Neural cell (in vitro differentiated cells): Measurements from ENCODE around the gene TTC21A. TPM values are rescaled to one million over a fixed set of nuclear protein-coding genes. Genes with fewer than 3 reads are reported as not detected.

Experiments used
- H2AFZ ChIP-seq: fragments of 200-600, 300-800 bp; sonication (generic), shearing (Covaris generic); 2 replicates; pipeline ENCODE4 v1.6.0; 2014; ENCODE audit warnings: low read depth, mild to moderate bottlenecking, antibody characterized with exemption, low read length, moderate library complexity
- H3F3A ChIP-seq: fragments of 200-600 bp; shearing (Covaris generic); 2 replicates; pipeline ENCODE4 v1.6.1; 2016; ENCODE audit warnings: mild to moderate bottlenecking, moderate library complexity, mixed read lengths, antibody characterized with exemption, low read length; ENCODE audit not compliant: insufficient read depth, poor library complexity, severe bottlenecking
- H3K27ac ChIP-seq: fragments of 200-600, 300-800 bp; sonication (generic), shearing (Covaris generic); 2 replicates; pipeline ENCODE4 v1.5.1; 2014; ENCODE audit warnings: mild to moderate bottlenecking, low read length, moderate library complexity
- H3K27me3 ChIP-seq: fragments of 300-800, 200-600 bp; sonication (generic), shearing (Covaris generic); 2 replicates; pipeline ENCODE4 v1.6.0; 2014; ENCODE audit warnings: mild to moderate bottlenecking, low read depth, low read length, moderate library complexity; ENCODE audit not compliant: insufficient read depth
- H3K36me3 ChIP-seq: fragments of 300-800, 200-600 bp; sonication (generic), shearing (Covaris generic); 2 replicates; pipeline ENCODE4 v1.5.1; 2014; ENCODE audit warnings: mild to moderate bottlenecking, antibody characterized with exemption, low read length, moderate library complexity; ENCODE audit not compliant: insufficient read depth
- H3K4me2 ChIP-seq: fragments of 300-800, 200-600 bp; sonication (generic), shearing (Covaris generic); 2 replicates; pipeline ENCODE4 v1.6.0; 2014; ENCODE audit warnings: mild to moderate bottlenecking, low read length
- H3K4me3 ChIP-seq: fragments of 300-800, 200-600 bp; sonication (generic), shearing (Covaris generic); 2 replicates; pipeline ENCODE4 v1.5.1; 2014; ENCODE audit warnings: mild to moderate bottlenecking, low read length, moderate library complexity
- H3K79me2 ChIP-seq: fragments of 200-600 bp; shearing (Covaris generic); replicated peaks from 2 replicates; pipeline ENCODE4 v1.6.0; 2014; ENCODE audit warnings: mild to moderate bottlenecking, low read length, moderate library complexity; ENCODE audit not compliant: insufficient read depth
- H3K9ac ChIP-seq: fragments of 300-800, 200-600 bp; sonication (generic), shearing (Covaris generic); 2 replicates; pipeline ENCODE4 v1.6.1; 2016; ENCODE audit warnings: mild to moderate bottlenecking, low read length, mixed read lengths
- H3K9me2 ChIP-seq: fragments of 200-600 bp; shearing (Covaris generic); 2 replicates; pipeline ENCODE4 v1.6.1; 2016; ENCODE audit warnings: mild to moderate bottlenecking, low read length, mixed read lengths; ENCODE audit not compliant: insufficient read depth
- H3K9me3 ChIP-seq: fragments of 200-600, 300-800 bp; sonication (generic), shearing (Covaris generic); 2 replicates; pipeline ENCODE4 v1.6.1; 2016; ENCODE audit warnings: mild to moderate bottlenecking, mixed run types, low read length, moderate library complexity, mixed read lengths
- H4K20me1 ChIP-seq: fragments of 200-600 bp; shearing (Covaris generic); 2 replicates; pipeline ENCODE4 v1.6.1; 2016; ENCODE audit warnings: mild to moderate bottlenecking, mixed run types; ENCODE audit not compliant: insufficient read depth
- CTCF ChIP-seq: fragments of 450-650 bp; IDR thresholded peaks from 2 replicates; pipeline ENCODE4 v1.5.1; 2014; ENCODE audit warnings: antibody characterized with exemption, mild to moderate bottlenecking, moderate library complexity; ENCODE audit not compliant: poor library complexity, severe bottlenecking
- EP300 ChIP-seq: fragments of 450-650 bp; conservative IDR thresholded peaks from 2 replicates; pipeline ENCODE4 v1.6.1; 2014; ENCODE audit warnings: antibody characterized with exemption, mild to moderate bottlenecking, moderate library complexity; ENCODE audit not compliant: poor library complexity, severe bottlenecking
- EZH2 ChIP-seq: fragments of 200-600, 300-800 bp; shearing (Covaris generic), sonication (generic); IDR thresholded peaks from 2 replicates; pipeline ENCODE4 v1.6.1; 2014; ENCODE audit warnings: antibody characterized with exemption, low read length, borderline replicate concordance, mild to moderate bottlenecking; ENCODE audit not compliant: insufficient read depth, poor library complexity, severe bottlenecking
- MXI1 ChIP-seq: fragments of 450-650 bp; conservative IDR thresholded peaks from 2 replicates; pipeline ENCODE4 v1.6.1; 2014; ENCODE audit warnings: antibody characterized with exemption, mild to moderate bottlenecking; ENCODE audit not compliant: poor library complexity, severe bottlenecking
- POLR2AphosphoS5 ChIP-seq: IDR thresholded peaks from 2 replicates; pipeline ENCODE4 v1.6.1; 2012
- RAD21 ChIP-seq: fragments of 450-650 bp; conservative IDR thresholded peaks from 2 replicates; pipeline ENCODE4 v1.6.1; 2014; ENCODE audit warnings: antibody characterized with exemption, mild to moderate bottlenecking, moderate library complexity
- REST ChIP-seq: IDR thresholded peaks from 2 replicates; pipeline ENCODE4 v1.6.1; 2012; ENCODE audit warnings: borderline replicate concordance
- SMC3 ChIP-seq: fragments of 450-650 bp; conservative IDR thresholded peaks from 2 replicates; pipeline ENCODE4 v1.6.1; 2014; ENCODE audit warnings: antibody characterized with exemption, mild to moderate bottlenecking, moderate library complexity; ENCODE audit not compliant: poor library complexity
- TAF1 ChIP-seq: IDR thresholded peaks from 2 replicates; pipeline ENCODE4 v1.6.1; 2012; ENCODE audit warnings: low read depth
- polyA plus RNA-seq: library from polyadenylated mRNA; depleted of rRNA; stranded (reverse); fragments of >200 nt; gene quantifications from 2 replicates; pipeline ENCODE4 v1.2.3, GENCODE V29; 2014

The TTC21A gene
- polyA plus RNA-seq, 1 donor from 2014 or later = 6.2 TPM

- Histone ChIP-seq H2AFZ (no peak overlapping the region), H3K27me3 (no peaks in the 10 kb centered on the region), H3K79me2 (no peaks in the 10 kb centered on the region), H3F3A (no peaks in the 10 kb centered on the region), H3K4me3 (no peak overlapping the region), H3K9me2 (no peaks in the 10 kb centered on the region), H4K20me1 (no peaks in the 10 kb centered on the region), H3K27ac (no peak overlapping the region), H3K36me3 (no peaks in the 10 kb centered on the region), H3K9ac (no peak overlapping the region), H3K9me3 (no peaks in the 10 kb centered on the region), H3K4me2 (no peak overlapping the region)
- TF ChIP-seq EP300 (no peak), TAF1 (no peak), CTCF (no peak), RAD21 (no peak), EZH2 (no peak), MXI1 (no peak), POLR2AphosphoS5 (no peak), REST (no peak), SMC3 (no peak)
Observed at GRCh38 chr3:39144748-39145380, 37.4 kb downstream of the TTC21A start.

GRCh38 chr3:39146083-39146501, 38.6 kb downstream of the TTC21A start:
- no peak overlapping the region for H3K27ac ChIP-seq
- H3K36me3 ChIP-seq = no peaks in the 10 kb centered on the region
- H3K9me3 ChIP-seq = no peaks in the 10 kb centered on the region
- no peak overlapping the region for H3K9ac ChIP-seq
- H3F3A ChIP-seq = no peaks in the 10 kb centered on the region
- H3K4me2 ChIP-seq = no peak overlapping the region
- H3K79me2 ChIP-seq = no peaks in the 10 kb centered on the region
- H3K27me3 ChIP-seq = no peaks in the 10 kb centered on the region
- H3K9me2 ChIP-seq = no peaks in the 10 kb centered on the region
- H3K4me3 ChIP-seq = no peak overlapping the region
- TF ChIP-seq EZH2 = no peak
- TF ChIP-seq EP300 = no peak
- no peak for TF ChIP-seq TAF1
- no peak for TF ChIP-seq MXI1
- TF ChIP-seq CTCF = no peak
- TF ChIP-seq SMC3 = no peak
- no peak for TF ChIP-seq RAD21
- no peak for TF ChIP-seq REST
- TF ChIP-seq POLR2AphosphoS5 = no peak
- H4K20me1 ChIP-seq = no peaks in the 10 kb centered on the region
- no peak overlapping the region for H2AFZ ChIP-seq
